HCT116 (cell line): ENCODE results near the gene CXCL1. TPM values are rescaled to one million over a fixed set of nuclear protein-coding genes. Genes with fewer than 3 reads are reported as not detected.

Experiments used
- ATAC-seq: fragments of 200-7000 bp; cut with Tn5 transposase; 2 replicates; pipeline ENCODE4 v1.9.1; 2020; ENCODE audit warnings: mild to moderate bottlenecking, moderate library complexity
- Bru-seq: library from RNA; stranded (reverse); fragments of 400-500 nt; gene quantifications from one replicate; lab custom pipeline; 2021; lab: Mats Ljungman, UMichigan
- BruChase-seq, 2 experiments: library from RNA; stranded (reverse); fragments of 400-500 nt; gene quantifications; one replicate each; lab custom pipeline; 2021; lab: Mats Ljungman, UMichigan
- BruUV-seq: library from RNA; stranded (reverse); fragments of 400-500 nt; replicated peaks from 2 replicates; lab custom pipeline; 2021; lab: Mats Ljungman, UMichigan
- CTCF ChIA-PET: fragments of 300-600 bp; sonication (Branson Sonifier 250); formaldehyde crosslinking; loops from one replicate; lab custom pipeline; 2021; ENCODE audit warnings: antibody characterized with exemption; lab: Charles Lee
- POLR2A ChIA-PET: fragments of 300-600, 350-600 bp; sonication (Branson Sonifier 250); formaldehyde crosslinking; loops from one replicate; lab custom pipeline; 2021; ENCODE audit warnings: antibody characterized with exemption; lab: Charles Lee
- RAD21 ChIA-PET, 2 experiments: fragments of 300-600 bp; sonication (Branson Sonifier 250); formaldehyde crosslinking; loops; one replicate each; lab custom pipeline; 2023; ENCODE audit warnings: low total read pairs in 2 of 2; ENCODE audit not compliant: uncharacterized antibody in 2 of 2, unreplicated experiment in 2 of 2, low non-redundant PET in 1 of 2; lab: Charles Lee
- DNase-seq: peaks from one replicate; pipeline ENCODE4 v3.0.0-alpha.2; 2010; ENCODE audit warnings: low read depth, low spot score
- H2AFZ ChIP-seq: fragments of 200-600 bp; shearing (Covaris generic), sonication (generic); 2 replicates; pipeline ENCODE4 v1.6.1; 2017; ENCODE audit warnings: low read depth, mixed run types, mixed read lengths, antibody characterized with exemption, low read length; ENCODE audit not compliant: poor library complexity, severe bottlenecking
- H3K27ac ChIP-seq: 2 replicates; pipeline ENCODE4 v1.5.1; 2012; ENCODE audit warnings: low read depth, low read length
- H3K27me3 ChIP-seq: fragments of 200-600 bp; sonication (generic); 2 replicates; pipeline ENCODE4 v1.6.1; 2016; ENCODE audit warnings: mixed run types, low read length, mixed read lengths; ENCODE audit not compliant: insufficient read depth
- H3K36me3 ChIP-seq, 2 experiments: fragments of 200-500 bp in 1 of 2; fragments of 200-600 bp in 1 of 2; sonication (Bioruptor generic) in 1 of 2; sonication (generic) in 1 of 2; 2 replicates each; pipeline versions ENCODE4 v1.5.1 to v1.6.1; 2014 to 2016; ENCODE audit warnings: low read length in 2 of 2, inconsistent platforms in 1 of 2, mixed read lengths in 1 of 2, mixed run types in 1 of 2; ENCODE audit not compliant: insufficient read depth in 2 of 2, control insufficient read depth in 1 of 2
- H3K4me1 ChIP-seq, 2 experiments: fragments of 200-600 bp in 1 of 2; sonication (generic) in 1 of 2; 2 replicates each; pipeline versions ENCODE4 v1.5.1 to v1.6.1; 2012 to 2017; ENCODE audit warnings: low read length in 2 of 2, inconsistent platforms in 1 of 2, mild to moderate bottlenecking in 1 of 2, mixed read lengths in 1 of 2, mixed run types in 1 of 2, moderate library complexity in 1 of 2; ENCODE audit not compliant: insufficient read depth in 2 of 2, control insufficient read depth in 1 of 2
- H3K4me2 ChIP-seq: fragments of 200-600 bp; sonication (generic); 2 replicates; pipeline ENCODE4 v1.6.1; 2017; ENCODE audit warnings: mixed run types, low read length, mixed read lengths
- H3K4me3 ChIP-seq, 2 experiments: fragments of 200-600 bp in 1 of 2; sonication (generic) in 1 of 2; replicated peaks in 1 of 2; 2 replicates each; pipeline ENCODE4 v1.5.1; 2011 to 2016; ENCODE audit warnings: low read length in 2 of 2, control low read depth in 1 of 2, low read depth in 1 of 2, mild to moderate bottlenecking in 1 of 2, mixed read lengths in 1 of 2, mixed run types in 1 of 2
- H3K79me2 ChIP-seq: fragments of 200-600 bp; sonication (generic); 2 replicates; pipeline ENCODE4 v1.6.1; 2017; ENCODE audit warnings: mild to moderate bottlenecking, mixed run types, low read length, moderate library complexity, mixed read lengths; ENCODE audit not compliant: insufficient read depth
- H3K9ac ChIP-seq: fragments of 200-600 bp; sonication (generic); 2 replicates; pipeline ENCODE4 v1.6.1; 2016; ENCODE audit warnings: low read length, mixed read lengths
- H3K9me2 ChIP-seq: fragments of 200-600 bp; sonication (generic), shearing (Covaris generic); 2 replicates; pipeline ENCODE4 v1.6.1; 2017; ENCODE audit warnings: mixed run types, mild to moderate bottlenecking, moderate library complexity; ENCODE audit not compliant: insufficient read depth
- H3K9me3 ChIP-seq, 2 experiments: fragments of 200-500 bp in 1 of 2; fragments of 200-600 bp in 1 of 2; sonication (Bioruptor generic) in 1 of 2; sonication (generic) in 1 of 2; 2 replicates each; pipeline ENCODE4 v1.6.1; 2014 to 2017; ENCODE audit warnings: low read length in 2 of 2, mixed read lengths in 2 of 2, inconsistent platforms in 1 of 2, low read depth in 1 of 2, mild to moderate bottlenecking in 1 of 2, mixed run types in 1 of 2, moderate library complexity in 1 of 2; ENCODE audit not compliant: control insufficient read depth in 1 of 2, insufficient read depth in 1 of 2
- H4K20me1 ChIP-seq: fragments of 200-600 bp; sonication (generic), shearing (Covaris generic); 2 replicates; pipeline ENCODE4 v1.6.1; 2017; ENCODE audit warnings: mixed run types, mild to moderate bottlenecking, moderate library complexity; ENCODE audit not compliant: insufficient read depth
- CBX3 ChIP-seq: IDR thresholded peaks from 2 replicates; pipeline ENCODE4 v1.6.1; 2012; ENCODE audit warnings: low read depth
- CEBPB ChIP-seq: IDR thresholded peaks from 2 replicates; pipeline ENCODE4 v1.6.1; 2012; ENCODE audit warnings: low read depth
- EGR1 ChIP-seq: IDR thresholded peaks from 2 replicates; pipeline ENCODE4 v1.6.1; 2012; ENCODE audit warnings: low read depth
- ELF1 ChIP-seq: IDR thresholded peaks from 2 replicates; pipeline ENCODE4 v1.6.1; 2012; ENCODE audit warnings: low read depth, borderline replicate concordance
- EZH2phosphoT487 ChIP-seq: fragments of 200-600 bp; IDR thresholded peaks from 2 replicates; pipeline ENCODE4 v1.6.1; 2018; ENCODE audit warnings: antibody characterized with exemption, borderline replicate concordance
- POLR2AphosphoS5 ChIP-seq: IDR thresholded peaks from 2 replicates; pipeline ENCODE4 v1.6.1; 2011; ENCODE audit warnings: mild to moderate bottlenecking, low read depth, low read length, moderate library complexity
- RAD21 ChIP-seq: IDR thresholded peaks from 2 replicates; pipeline ENCODE4 v1.6.1; 2012; ENCODE audit warnings: low read depth, mild to moderate bottlenecking
- SIN3A ChIP-seq: IDR thresholded peaks from 2 replicates; pipeline ENCODE4 v1.6.1; 2012; ENCODE audit warnings: low read depth
- SP1 ChIP-seq: IDR thresholded peaks from 2 replicates; pipeline ENCODE4 v1.6.1; 2012; ENCODE audit warnings: low read depth
- SRF ChIP-seq: IDR thresholded peaks from 2 replicates; pipeline ENCODE4 v1.6.1; 2012; ENCODE audit warnings: low read depth
- TCF7L2 ChIP-seq: IDR thresholded peaks from 2 replicates; pipeline ENCODE4 v1.7.0; 2011; ENCODE audit warnings: borderline replicate concordance, inconsistent platforms; ENCODE audit not compliant: insufficient read depth, insufficient read length; ENCODE audit errors: extremely low read depth
- ZFX ChIP-seq: fragments of 450-650 bp; IDR thresholded peaks from 2 replicates; pipeline ENCODE4 v1.6.1; 2017
- intact Hi-C: fragments of 100-400 bp; cut with micrococcal nuclease; formaldehyde crosslinking; loops from 2 replicates; pipeline ENCODE4 v1.10.0; 2022
- long read RNA-seq: library from polyadenylated mRNA; unstranded; transcript quantifications from one replicate; pipeline ENCODE4 v2.0.0, GENCODE V29; 2021; ENCODE audit not compliant: unreplicated experiment
- polyA plus RNA-seq: library from polyadenylated mRNA; unstranded; fragments of >200 nt; gene quantifications from 2 replicates; pipeline ENCODE4 v1.2.1, GENCODE V29; 2012; ENCODE audit warnings: missing spikeins
- total RNA-seq: library from RNA; stranded (reverse); gene quantifications from one replicate; pipeline ENCODE4 v1.2.1, GENCODE V29; 2021; ENCODE audit not compliant: unreplicated experiment
- TF ChIP-seq, protein P1 (sequence below): IDR thresholded peaks from 2 replicates; pipeline ENCODE4 v1.6.1; 2012; ENCODE audit warnings: low read depth
- TF ChIP-seq, protein P2 (sequence below): IDR thresholded peaks from 2 replicates; pipeline ENCODE4 v1.6.1; 2012

Gene CXCL1
- total RNA-seq = 2.5 TPM
- 2.1 and 2.7 TPM in 2 replicates for polyA plus RNA-seq
- percentile 56 among the genes with signal in this experiment for Bru-seq, nascent RNA
- percentile 61 among the genes with signal in this experiment for BruChase-seq, experiment 1, labeled RNA remaining after a 6-hour chase
- BruChase-seq, experiment 2, labeled RNA remaining after a 2-hour chase = percentile 52 among the genes with signal in this experiment
- long read RNA-seq, partial matches to known transcripts = 0 of 1 reads
- long read RNA-seq, other reads (novel, unspliced or antisense) = 0 of 1 reads

DNA sequence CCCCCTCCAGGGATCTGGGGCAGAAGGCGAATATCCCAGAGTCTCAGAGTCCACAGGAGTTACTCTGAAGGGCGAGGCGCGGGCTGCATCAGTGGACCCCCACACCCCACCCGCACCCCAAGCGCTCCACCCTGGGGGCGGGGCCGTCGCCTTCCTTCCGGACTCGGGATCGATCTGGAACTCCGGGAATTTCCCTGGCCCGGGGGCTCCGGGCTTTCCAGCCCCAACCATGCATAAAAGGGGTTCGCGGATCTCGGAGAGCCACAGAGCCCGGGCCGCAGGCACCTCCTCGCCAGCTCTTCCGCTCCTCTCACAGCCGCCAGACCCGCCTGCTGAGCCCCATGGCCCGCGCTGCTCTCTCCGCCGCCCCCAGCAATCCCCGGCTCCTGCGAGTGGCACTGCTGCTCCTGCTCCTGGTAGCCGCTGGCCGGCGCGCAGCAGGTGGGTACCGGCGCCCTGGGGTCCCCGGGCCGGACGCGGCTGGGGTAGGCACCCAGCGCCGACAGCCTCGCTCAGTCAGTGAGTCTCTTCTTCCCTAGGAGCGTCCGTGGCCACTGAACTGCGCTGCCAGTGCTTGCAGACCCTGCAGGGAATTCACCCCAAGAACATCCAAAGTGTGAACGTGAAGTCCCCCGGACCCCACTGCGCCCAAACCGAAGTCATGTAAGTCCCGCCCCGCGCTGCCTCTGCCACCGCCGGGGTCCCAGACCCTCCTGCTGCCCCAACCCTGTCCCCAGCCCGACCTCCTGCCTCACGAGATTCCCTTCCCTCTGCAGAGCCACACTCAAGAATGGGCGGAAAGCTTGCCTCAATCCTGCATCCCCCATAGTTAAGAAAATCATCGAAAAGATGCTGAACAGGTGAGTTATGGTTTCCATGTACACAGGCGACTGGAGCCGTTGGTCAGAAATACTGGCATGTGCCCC is at the start of gene CXCL1:
TSS of gene CXCL1 (plus strand) at position 264 of the 926 bp plus-strand sequence. CDS start at position 342, 78 bp downstream.
- peak within 1 kb of the TSS; percentile 56 for H3K9ac ChIP-seq
- CTCF ChIA-PET = interaction anchor here (1.5 to 3.6 kb wide), 2 partner anchors 10 to 265 kb away, joined by 4 to 13 read pairs; no protein-coding TSS in a partner anchor
- peaks cover 0 to 13% of the 10 kb centered on the region in 2 experiments; a peak in 3 of 4 replicates for H3K4me1 ChIP-seq

DNA sequence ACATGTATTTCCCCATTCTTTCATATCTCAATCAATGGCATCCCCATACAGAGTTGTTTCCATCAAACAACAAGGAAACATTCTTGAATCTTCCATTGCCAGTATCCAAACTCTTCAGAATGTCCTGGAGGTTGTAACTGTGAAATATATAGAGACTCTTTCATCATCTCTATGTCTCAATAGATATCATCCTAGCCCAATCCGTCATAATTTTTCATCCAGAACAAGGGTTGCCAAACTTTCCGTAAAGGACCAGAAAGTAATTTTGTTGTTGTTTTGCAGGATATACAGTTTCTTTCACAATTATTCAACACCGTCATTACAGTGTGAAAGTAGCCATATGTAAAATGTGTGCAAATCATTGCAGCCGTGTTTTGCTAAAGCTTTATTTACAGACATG is 47.9 kb upstream of the CXCL1 start:
- Histone ChIP-seq H3K27me3 (no peaks in the 10 kb centered on the region), H3K9me3 (no peaks in the 10 kb centered on the region), H3K4me1 (peaks cover 0 to 6% of the 10 kb centered on the region in 2 experiments; a peak in 2 of 4 replicates), H2AFZ (no peak overlapping the region), H3K4me3 (no peak overlapping the region), H3K4me2 (no peak overlapping the region), H3K9ac (no peak overlapping the region), H3K36me3 (no peaks in the 10 kb centered on the region), H3K79me2 (no peaks in the 10 kb centered on the region), H3K27ac (no peak overlapping the region), H4K20me1 (no peaks in the 10 kb centered on the region), H3K9me2 (no peaks in the 10 kb centered on the region)
- ChIA-PET POLR2A (no interaction called here), RAD21 (no interaction called here), CTCF (no interaction called here)
- intact Hi-C loops = no loop called here
- BruUV-seq = no TSS peak
- DNase-seq (no peak), ATAC-seq (no peak)
- TF ChIP-seq RAD21 (no peak), SRF (no peak), CBX3 (no peak), EZH2phosphoT487 (no peak), EGR1 (no peak), ELF1 (no peak), TCF7L2 (no peak), SP1 (no peak), SIN3A (no peak), CEBPB (no peak)
- TF ChIP-seq, protein P1, sequence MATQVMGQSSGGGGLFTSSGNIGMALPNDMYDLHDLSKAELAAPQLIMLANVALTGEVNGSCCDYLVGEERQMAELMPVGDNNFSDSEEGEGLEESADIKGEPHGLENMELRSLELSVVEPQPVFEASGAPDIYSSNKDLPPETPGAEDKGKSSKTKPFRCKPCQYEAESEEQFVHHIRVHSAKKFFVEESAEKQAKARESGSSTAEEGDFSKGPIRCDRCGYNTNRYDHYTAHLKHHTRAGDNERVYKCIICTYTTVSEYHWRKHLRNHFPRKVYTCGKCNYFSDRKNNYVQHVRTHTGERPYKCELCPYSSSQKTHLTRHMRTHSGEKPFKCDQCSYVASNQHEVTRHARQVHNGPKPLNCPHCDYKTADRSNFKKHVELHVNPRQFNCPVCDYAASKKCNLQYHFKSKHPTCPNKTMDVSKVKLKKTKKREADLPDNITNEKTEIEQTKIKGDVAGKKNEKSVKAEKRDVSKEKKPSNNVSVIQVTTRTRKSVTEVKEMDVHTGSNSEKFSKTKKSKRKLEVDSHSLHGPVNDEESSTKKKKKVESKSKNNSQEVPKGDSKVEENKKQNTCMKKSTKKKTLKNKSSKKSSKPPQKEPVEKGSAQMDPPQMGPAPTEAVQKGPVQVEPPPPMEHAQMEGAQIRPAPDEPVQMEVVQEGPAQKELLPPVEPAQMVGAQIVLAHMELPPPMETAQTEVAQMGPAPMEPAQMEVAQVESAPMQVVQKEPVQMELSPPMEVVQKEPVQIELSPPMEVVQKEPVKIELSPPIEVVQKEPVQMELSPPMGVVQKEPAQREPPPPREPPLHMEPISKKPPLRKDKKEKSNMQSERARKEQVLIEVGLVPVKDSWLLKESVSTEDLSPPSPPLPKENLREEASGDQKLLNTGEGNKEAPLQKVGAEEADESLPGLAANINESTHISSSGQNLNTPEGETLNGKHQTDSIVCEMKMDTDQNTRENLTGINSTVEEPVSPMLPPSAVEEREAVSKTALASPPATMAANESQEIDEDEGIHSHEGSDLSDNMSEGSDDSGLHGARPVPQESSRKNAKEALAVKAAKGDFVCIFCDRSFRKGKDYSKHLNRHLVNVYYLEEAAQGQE = no peak

More for the DNA sequence above, at the start of gene CXCL1:
- POLR2A ChIA-PET = no interaction called here
- Histone ChIP-seq H3K79me2 (no peaks in the 10 kb centered on the region), H3K4me3 (peak within 1 kb of the TSS; percentile 62 to 84), H3K27me3 (no peaks in the 10 kb centered on the region), H3K36me3 (no peaks in the 10 kb centered on the region), H2AFZ (peak within 1 kb of the TSS; percentile 96), H3K9me2 (no peaks in the 10 kb centered on the region), H3K4me2 (peak within 1 kb of the TSS; percentile 99), H3K9me3 (no peaks in the 10 kb centered on the region)
- RAD21 ChIA-PET = no interaction called here
- ATAC-seq (peak; percentile 70), DNase-seq (no peak)
- intact Hi-C loops = loop anchor here (10.0 kb wide), 1 partner anchor 525 kb away; no protein-coding TSS in a partner anchor
- BruUV-seq = no TSS peak
- TF ChIP-seq POLR2AphosphoS5 (peak; percentile 59), ZFX (no peak)
- TF ChIP-seq, protein P2, sequence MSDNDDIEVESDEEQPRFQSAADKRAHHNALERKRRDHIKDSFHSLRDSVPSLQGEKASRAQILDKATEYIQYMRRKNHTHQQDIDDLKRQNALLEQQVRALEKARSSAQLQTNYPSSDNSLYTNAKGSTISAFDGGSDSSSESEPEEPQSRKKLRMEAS = no peak
- TF ChIP-seq, all 23 proteins: peak for 1
- peak within 1 kb of the TSS; percentile 48; the same call in 1 of the 2 replicates for H3K27ac ChIP-seq
- no peaks in the 10 kb centered on the region for H4K20me1 ChIP-seq
